Activated T-helper 1 cell treated with anti-CD3 and anti-CD28 coated beads, Interleukin-12 subunit alpha, Interleukin-12 subunit beta, Interleukin-2, Interleukin-4 antibody, amounts not matched to agents 30 ng/mL and 10 ng/mL and 1 ng/mL, durations not matched to agents 14 hours and 24 hours and 36 hours (primary cell): ENCODE results near the gene HOXB6. TPM values are rescaled to one million over a fixed set of nuclear protein-coding genes. Genes with fewer than 3 reads are reported as not detected.

Experiments
- DNase-seq: peaks from one replicate; pipeline ENCODE4 v3.0.0; 2021; ENCODE audit warnings: low spot score
- H3K27ac Mint-ChIP-seq: one replicate; pipeline ENCODE4 v1.8.0; 2021; ENCODE audit warnings: mild to moderate bottlenecking, mixed read lengths
- H3K27me3 Mint-ChIP-seq: one replicate; pipeline ENCODE4 v1.8.0; 2022; ENCODE audit warnings: mild to moderate bottlenecking, moderate library complexity, mixed read lengths; ENCODE audit not compliant: insufficient read depth
- H3K36me3 Mint-ChIP-seq: one replicate; pipeline ENCODE4 v1.8.0; 2021; ENCODE audit warnings: low read depth, mixed read lengths
- H3K4me1 Mint-ChIP-seq: one replicate; pipeline ENCODE4 v1.8.0; 2021; ENCODE audit warnings: low read depth, mixed read lengths
- H3K4me3 Mint-ChIP-seq: one replicate; pipeline ENCODE4 v1.8.0; 2021; ENCODE audit warnings: mild to moderate bottlenecking, moderate library complexity, mixed read lengths
- H3K9me3 Mint-ChIP-seq: one replicate; pipeline ENCODE4 v1.8.0; 2021; ENCODE audit warnings: mixed read lengths
- intact Hi-C: fragments of 100-400 bp; cut with micrococcal nuclease; formaldehyde crosslinking; loops from one replicate; pipeline ENCODE4 v1.15.1; 2024
- total RNA-seq: library from RNA; stranded (reverse); gene quantifications from 2 replicates; pipeline ENCODE4 v1.2.3, GENCODE V29; 2022

Gene HOXB6
- total RNA-seq, 1 donor from 2014 or later, result 0.99 TPM

DNA sequence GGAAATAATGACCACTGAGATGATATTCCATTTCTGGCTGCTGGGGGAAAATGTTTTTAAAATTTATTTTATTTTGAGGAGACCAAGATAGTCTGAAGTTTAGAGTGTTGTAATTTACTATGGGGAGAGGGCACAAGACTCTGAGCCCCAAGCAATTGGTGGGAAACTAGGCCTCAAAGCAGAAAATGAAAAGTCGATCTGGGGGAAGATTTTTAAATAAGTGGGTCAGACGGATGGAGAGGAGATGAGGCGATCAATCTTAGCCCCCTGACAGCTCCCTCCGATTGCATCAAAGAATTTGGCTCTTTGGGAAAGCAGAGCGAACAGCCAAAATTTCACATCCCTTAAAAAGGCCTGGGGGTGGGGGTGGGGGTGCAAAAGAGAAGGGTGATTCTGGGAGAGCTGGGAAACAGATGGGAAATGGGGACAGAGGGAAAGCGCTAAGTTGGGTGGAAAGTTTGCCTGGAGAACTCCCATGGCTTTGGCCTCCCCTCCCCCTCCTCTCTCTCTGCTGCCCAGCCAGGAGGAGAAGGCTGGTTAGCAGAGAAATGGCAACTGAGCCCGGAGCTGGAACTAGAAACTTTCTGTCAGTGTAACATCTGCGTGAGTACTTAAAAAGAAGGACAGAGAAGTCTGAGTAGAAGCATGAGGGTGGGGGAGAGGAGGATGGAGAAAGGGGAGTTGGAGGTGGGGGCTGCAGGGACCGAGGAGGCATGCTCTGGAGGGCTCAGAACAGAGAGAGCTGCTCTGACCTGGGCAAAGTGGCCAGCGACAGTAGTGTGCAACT, 58.5 kb downstream of the HOXB6 start:
- Mint-ChIP-seq H3K9me3 (no peaks in the 10 kb centered on the region), H3K4me1 (peaks cover 54% of the 10 kb centered on the region), H3K27me3 (peaks cover 5% of the 10 kb centered on the region), H3K4me3 (peak overlapping the region; percentile 75), H3K36me3 (peaks cover 16% of the 10 kb centered on the region), H3K27ac (peak overlapping the region; percentile 80)
- no peak for DNase-seq
- intact Hi-C loops, result loop anchor here (2.0 kb wide), 1 partner anchor 32 kb away; the partner anchor contains the start of gene HOXB4

Other genes with a start within 250 kb of the HOXB6 start
- gene SKAP1, start 174.8 kb downstream of the HOXB6 start, total RNA-seq, result 48.7 and 51.9 TPM in 2 replicates
- gene HOXB1, start 74.0 kb downstream of the HOXB6 start, total RNA-seq, result not detected in 2 replicates
- 32.5 and 32.8 TPM in 2 replicates for gene HOXB2, start 59.9 kb downstream of the HOXB6 start, total RNA-seq
- 3.8 and 4.2 TPM in 2 replicates for gene HOXB4, start 26.6 kb downstream of the HOXB6 start, total RNA-seq
- gene HOXB3, start 14.7 kb downstream of the HOXB6 start, total RNA-seq, result 2.5 and 2.8 TPM in 2 replicates
- gene HOXB5, start 11.2 kb downstream of the HOXB6 start, total RNA-seq, result 0.10 TPM in 1 of 2 replicates, not detected in the other
- 0.49 and 0.51 TPM in 2 replicates for gene HOXB7, start 6.0 kb upstream of the HOXB6 start, total RNA-seq
- not detected in 2 replicates for gene HOXB8, start 10.3 kb upstream of the HOXB6 start, total RNA-seq
- 0.27 and 0.39 TPM in 2 replicates for gene HOXB9, start 21.4 kb upstream of the HOXB6 start, total RNA-seq
- gene PRAC1, start 117.5 kb upstream of the HOXB6 start, total RNA-seq, result not detected in 2 replicates
- not detected in 2 replicates for gene PRAC2, start 118.2 kb upstream of the HOXB6 start, total RNA-seq
- not detected in 2 replicates for gene HOXB13, start 123.8 kb upstream of the HOXB6 start, total RNA-seq
- not detected in 2 replicates for gene TTLL6, start 212.2 kb upstream of the HOXB6 start, total RNA-seq
- 50.3 and 57.9 TPM in 2 replicates for gene CALCOCO2, start 226.0 kb upstream of the HOXB6 start, total RNA-seq